ENCODE results near the gene NLGN2.

DNA sequence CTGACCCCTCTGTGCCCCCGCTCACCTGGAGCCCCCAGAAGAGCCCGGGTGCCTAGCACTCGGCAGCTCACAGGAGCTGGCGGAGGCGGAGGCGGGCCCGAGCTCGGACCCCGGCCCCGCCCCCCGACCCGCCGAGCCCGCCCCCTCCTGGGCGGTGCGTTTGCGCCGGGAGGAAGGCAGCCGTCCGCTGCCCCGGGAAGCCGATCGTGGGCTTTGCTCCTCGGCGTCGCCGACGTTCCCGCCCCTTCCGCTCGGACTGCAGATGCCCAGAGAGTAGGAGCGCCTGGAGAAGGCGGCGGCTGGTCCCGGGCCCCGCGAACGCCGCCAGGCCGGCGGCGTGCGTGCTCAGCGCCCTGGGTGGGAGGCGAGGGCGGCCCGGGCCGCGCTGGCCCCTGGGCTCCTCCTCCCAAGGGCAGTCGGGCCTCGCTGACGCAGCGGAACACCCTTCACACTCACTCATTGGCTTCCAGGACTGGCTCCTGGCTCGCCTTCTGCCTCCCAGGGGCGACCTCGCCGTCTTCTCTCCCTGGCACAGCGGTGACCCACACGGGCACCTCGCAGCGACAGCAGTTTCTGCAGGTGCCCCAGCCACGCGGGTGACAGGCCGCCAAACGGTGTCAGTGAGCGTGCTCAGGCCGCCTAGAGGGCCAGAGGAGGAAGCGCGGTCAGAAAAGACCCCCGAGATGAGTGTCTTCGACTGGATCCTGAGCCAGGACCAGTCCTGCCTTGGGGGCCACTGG lies 13.0 kb upstream of the NLGN2 start, which contains the start of gene PLSCR3:
- TF ChIP-seq, protein P1, sequence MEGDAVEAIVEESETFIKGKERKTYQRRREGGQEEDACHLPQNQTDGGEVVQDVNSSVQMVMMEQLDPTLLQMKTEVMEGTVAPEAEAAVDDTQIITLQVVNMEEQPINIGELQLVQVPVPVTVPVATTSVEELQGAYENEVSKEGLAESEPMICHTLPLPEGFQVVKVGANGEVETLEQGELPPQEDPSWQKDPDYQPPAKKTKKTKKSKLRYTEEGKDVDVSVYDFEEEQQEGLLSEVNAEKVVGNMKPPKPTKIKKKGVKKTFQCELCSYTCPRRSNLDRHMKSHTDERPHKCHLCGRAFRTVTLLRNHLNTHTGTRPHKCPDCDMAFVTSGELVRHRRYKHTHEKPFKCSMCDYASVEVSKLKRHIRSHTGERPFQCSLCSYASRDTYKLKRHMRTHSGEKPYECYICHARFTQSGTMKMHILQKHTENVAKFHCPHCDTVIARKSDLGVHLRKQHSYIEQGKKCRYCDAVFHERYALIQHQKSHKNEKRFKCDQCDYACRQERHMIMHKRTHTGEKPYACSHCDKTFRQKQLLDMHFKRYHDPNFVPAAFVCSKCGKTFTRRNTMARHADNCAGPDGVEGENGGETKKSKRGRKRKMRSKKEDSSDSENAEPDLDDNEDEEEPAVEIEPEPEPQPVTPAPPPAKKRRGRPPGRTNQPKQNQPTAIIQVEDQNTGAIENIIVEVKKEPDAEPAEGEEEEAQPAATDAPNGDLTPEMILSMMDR (conservative IDR thresholded peaks at IDR 0.05; ENCODE audit: low read depth, low read length) = peak; percentile 50
- no peak for TF ChIP-seq EZH2 (IDR thresholded peaks at IDR 0.05; ENCODE audit: borderline replicate concordance, low read depth, low read length, poor library complexity, severe bottlenecking)
